ENCODE data around the gene TC2N.
"Not testable (repeated sequence)": the region's sequence is repeated elsewhere in the genome, so short reads cannot be mapped to it uniquely, and the experiment has no call there.

Gene TC2N

DNA sequence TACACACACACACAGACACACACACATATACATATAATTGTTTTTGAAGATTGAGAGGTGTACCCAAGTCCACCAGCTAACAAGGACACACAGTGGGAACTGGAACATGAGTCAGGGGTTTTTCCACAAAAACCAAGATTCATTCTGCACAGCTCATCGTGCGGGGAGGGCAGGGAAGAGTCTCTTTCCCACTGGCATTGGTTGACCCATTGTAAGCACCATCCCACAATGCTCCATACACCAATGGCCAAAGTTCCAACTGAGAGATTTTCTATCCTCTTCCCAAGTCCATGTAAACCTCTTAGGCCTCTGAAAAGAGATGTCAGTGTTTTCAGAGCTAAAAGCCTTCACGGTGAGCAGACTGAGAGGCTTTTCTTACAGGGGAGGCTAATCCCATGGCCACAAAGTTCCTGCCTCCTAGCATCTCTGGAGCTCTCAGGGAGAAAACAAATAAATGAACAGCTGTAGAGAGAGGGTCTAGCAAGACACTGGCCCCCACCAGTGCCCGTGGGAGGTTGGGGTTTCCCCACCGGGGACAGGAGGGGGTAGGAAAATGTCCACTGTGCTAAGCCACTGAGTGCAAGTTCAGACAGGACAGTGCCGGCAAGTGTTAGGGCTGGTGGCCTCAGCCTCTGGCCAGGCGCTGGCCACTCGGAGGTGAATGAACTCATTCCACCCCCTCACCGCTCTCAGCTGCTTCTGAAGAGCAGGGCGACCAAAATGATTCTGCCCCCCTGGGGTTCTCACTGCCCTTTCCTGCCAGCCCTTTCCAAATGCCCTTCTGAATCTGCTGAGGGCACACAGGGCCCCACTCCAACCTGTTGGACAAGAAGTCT, 21.5 kb upstream of the TC2N start:
- DNase-seq (ENCODE audit: low read depth), result no peak

DNA sequence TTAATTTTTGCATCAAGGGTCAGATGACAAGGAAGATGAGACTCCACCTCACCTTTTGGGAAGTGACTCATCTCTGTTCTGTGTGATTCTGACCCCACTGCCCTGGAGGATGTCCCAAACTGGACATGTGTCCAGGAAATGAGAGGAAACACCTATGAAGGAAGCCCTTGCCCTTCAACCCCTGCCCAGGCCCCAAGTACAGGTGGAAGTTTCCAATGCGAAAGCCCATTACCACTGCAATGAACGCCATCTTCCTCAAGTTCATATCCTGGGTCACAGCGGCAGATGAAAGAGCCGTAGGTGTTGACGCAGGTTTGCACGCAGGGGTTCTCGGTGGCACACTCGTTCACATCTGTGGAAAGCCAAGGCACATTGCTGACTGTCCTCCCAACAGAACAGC, 19.6 kb upstream of the TC2N start:
- DNase-seq (ENCODE audit: low read depth), result no peak

DNA sequence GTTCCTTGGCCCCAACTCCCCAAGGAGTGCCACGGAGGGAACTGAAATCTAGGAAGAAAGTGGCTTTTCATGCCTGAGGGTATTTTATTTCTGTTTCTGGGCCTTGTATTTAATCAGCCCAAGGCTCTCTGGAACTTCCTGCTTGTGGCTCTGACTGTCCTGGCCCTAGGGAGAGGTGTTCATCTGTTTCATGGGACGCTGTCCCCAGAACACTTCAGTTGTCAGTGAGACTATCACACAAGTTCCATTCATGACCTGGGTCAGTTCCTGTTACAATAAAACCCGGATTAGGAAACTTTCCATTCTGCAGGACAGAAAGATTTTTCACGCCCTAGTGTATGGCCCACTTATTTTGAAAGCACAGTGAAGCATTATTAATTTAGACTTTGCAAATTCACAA, 18.5 kb upstream of the TC2N start:
- no peak for DNase-seq (ENCODE audit: low read depth)

- DNase-seq (ENCODE audit: low read depth), result no peak
Measured at GRCh38 chr14:91885113-91885712, 17.9 kb upstream of the TC2N start.

- DNase-seq (ENCODE audit: low read depth), result no peak
Measured at GRCh38 chr14:91884664-91885063, 17.3 kb upstream of the TC2N start.

DNA sequence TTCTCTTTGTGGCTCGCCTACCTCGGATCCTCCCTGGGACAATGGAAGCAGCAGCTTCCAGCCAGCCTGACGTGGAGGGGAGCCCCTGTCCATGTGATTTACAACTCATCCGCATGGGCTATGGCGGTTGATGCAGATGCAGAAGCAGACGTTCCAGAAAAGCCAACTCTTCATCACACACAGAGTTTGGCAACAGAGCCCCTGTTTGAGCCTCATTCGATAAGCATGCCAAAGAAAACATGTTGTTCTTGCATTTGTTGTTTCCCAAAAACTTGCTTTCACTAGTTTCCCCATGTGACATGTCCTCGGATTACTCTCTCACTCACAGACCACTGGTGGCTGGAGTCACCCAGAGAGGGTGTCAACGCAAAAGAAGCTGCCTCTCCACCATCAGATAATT, 16.4 kb upstream of the TC2N start:
- no peak for DNase-seq (ENCODE audit: low read depth)

DNA sequence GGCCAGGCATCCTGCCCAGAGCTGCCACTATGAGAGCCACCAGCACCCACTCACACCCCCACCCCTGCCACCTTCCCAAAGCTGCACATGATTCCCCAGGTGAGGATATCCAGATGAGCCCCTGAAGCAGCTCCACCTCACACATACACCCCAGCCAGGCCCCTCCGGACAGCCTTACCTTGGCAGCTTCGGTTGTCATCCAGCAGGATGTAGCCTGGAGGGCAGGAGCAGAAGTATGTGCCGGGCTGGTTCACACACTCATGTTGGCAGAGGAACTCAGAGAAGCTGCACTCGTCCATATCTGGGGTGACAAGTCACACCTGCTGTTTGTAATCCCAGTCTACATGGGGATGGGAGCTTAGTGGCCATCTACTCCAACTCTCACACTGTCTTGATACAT, 15.4 kb upstream of the TC2N start:
- DNase-seq (ENCODE audit: low read depth), result no peak

DNA sequence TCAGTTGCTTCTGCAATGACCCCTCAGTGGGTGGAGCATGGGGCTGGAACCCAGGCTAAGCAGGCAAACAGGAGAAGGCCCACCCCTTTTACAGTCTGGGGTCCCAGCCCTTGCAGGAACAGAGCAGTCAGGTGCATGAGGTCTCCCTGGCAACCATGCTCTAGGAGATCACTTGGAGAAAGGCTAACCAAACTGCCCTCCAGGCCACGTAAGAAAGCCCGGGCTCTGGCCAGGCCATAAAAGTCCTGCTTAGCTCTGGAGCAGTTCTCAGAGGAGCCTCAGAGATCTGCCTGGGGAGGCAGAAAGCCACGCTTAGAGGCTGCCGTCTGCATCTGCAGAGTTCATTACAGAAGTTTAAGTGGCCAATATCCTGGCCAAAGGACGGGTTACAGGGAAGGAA, 15.0 kb upstream of the TC2N start:
- DNase-seq (ENCODE audit: low read depth), result no peak

DNA sequence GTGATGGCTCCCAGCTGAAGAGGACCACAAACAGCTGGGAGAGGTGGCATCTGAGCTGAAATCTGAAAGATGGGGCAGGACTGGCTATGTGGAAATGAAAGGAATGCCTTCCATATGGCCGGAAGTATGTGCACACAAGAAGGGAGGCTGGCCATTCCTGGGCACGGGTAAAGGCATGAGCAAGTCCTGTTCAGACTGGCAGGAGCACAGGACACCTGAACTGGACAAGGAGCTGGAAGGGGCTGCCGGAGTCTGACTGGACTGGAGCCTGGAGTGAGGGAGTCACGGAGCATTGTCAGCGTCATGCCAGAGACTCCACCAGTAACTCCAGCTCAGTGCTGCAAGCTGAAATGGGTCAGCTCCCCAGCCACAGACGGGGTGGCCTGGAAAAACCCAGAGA, 11.9 kb upstream of the TC2N start:
- no peak for DNase-seq (ENCODE audit: low read depth)

DNA sequence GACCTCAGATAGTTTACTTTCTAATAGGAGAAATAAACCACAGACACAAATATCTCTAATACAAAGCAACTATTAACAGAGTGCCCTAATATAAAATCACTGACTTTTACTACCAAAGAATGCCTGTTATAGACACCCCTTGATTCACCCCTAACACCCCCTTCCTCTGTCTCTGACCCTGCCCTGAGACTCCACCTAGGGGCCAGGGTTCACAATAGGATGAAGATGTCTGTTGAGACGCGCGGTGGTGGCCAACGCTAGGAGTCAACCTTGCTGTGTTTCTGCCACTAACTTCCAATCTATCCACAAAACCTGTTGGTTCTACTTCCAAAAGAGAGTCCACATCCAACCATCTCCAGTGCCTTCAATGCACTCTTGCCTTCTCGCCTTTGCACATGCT, 10.9 kb upstream of the TC2N start:
- no peak for DNase-seq (ENCODE audit: low read depth)

- no peak for DNase-seq (ENCODE audit: low read depth)
Measured at GRCh38 chr14:91877376-91877915, 10.1 kb upstream of the TC2N start.

GRCh38 chr14:91876492-91876891, 9.2 kb upstream of the TC2N start:
- no peak for DNase-seq (ENCODE audit: low read depth)

DNA sequence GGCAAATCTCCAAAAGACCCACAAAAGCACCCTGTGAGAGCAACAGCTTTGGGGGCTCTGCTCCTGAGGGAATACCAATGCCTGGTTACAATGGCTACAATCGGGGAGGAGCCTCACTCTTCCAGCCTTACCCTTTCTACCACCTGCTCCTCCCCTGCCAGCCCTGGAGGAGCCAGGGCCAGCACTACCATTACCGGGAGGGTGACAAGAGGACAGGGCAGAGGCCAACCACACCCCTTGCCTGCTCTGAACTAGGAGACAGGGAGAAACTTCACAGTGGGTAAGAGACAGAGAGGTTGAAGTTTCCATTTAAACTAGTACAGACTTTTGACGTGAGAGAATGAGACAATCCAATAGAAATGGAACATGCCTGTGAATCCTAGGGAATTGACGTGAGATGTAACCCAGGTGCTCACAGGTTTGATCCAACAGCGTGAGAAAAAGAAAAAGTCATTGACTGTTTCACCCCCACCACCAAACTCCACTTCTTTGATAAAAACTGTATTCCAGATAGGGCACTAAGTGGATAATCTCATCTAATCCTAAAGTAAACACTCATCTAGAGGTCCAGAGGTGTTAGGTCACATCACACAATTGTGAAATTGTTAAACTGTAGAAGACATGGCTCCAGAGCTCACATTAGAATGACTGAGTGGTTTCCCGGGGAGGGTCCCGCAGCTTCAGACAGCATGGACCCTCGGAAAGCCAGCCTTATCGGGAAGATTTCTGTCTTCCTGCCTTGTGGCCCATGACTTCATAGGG, 8.4 kb upstream of the TC2N start:
- DNase-seq (ENCODE audit: low read depth), result no peak

DNA sequence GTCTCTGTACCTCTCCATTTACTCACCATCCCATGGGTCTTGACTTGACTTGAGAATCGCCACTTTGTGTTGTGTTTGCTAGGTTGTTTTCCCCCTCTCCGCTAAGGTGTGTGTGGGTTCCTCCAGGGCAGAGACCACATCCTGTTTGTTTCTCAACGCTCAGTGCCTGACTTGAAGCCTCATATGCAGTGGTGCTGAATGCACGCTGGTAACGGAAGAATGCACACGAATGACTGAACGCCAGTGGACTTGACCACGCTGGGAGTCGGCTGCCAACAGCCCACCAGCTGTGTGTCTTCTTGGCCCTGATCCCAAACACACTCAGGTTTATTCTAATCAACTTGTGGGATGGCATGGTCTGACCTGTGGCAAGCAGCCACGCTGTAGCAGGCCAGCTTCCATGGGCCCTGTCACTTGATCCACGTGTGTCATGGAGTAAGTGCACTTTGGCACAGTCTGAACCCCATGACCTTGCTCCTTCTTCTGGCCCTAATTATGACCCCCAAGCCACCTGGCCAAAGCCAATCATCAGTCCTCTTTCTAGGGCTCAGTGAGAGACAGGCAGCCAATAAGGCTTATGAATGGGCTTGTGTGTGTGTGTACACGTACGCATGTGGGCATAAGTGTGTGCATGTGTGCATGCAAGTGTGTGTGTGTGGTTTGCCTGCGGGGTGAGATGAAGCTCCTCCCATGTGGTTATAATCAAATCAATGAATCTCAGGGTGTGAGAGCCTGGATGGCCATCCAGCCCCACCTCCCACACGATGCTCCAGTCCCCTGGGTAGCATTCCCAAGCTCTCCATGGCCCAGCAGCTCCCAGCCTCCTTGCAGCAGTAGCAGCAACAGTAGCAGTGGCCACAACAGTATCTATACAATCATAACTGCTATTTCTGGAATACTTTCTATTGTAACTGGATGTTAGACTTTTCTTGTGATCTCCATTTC, 6.4 kb upstream of the TC2N start:
- peak; percentile 48 for DNase-seq (ENCODE audit: low read depth)

DNA sequence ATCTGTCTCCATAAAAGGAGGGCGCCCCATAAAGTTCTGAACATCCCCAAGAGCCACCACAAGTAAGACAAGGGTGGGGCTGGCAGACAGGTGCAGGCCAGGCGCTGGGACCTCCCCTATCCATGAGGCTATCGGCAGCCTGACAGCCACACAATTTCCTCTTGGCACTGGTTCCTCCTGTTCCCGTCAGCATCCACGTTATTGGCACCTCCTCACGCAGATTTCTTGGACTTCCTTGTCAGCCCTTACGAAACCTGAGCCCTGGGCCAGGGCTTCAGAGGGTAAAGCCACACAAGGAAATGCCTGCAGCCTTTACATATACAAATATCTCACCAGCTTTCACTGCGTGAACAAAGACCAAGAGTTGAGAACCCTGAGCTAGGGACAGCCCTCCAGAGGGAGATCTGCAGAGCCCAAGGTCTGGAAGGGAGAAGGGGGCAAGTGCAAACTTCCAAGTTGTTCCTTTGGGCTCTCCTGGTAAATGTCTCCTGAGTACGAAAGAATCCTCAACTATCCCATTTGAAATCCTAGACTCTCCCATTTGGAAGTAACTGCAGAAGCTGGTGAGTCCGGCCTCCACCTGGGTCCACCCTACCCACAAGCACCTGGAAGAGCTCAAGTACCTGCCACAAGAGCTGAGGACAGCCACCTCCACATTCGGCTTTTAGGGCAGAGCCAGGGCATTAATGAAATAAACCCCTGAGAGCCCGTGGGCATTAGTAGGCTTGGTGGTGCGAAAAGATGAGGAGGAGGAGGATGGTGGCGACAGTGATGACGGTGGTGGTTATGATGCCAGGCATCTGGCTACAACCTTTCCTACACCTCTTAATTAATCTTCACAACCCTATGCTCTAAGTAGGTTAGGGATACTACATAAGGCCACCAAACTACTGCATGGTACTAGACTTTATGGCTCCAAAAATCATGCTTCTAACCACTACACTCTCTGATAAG, 5.5 kb upstream of the TC2N start:
- DNase-seq (ENCODE audit: low read depth), result no peak

GRCh38 chr14:91872011-91872501, 4.7 kb upstream of the TC2N start:
- DNase-seq (ENCODE audit: low read depth), result peak; percentile 34

- DNase-seq (ENCODE audit: low read depth), result not testable (repeated sequence)
Measured at GRCh38 chr14:91871401-91871800, 4.1 kb upstream of the TC2N start.

DNA sequence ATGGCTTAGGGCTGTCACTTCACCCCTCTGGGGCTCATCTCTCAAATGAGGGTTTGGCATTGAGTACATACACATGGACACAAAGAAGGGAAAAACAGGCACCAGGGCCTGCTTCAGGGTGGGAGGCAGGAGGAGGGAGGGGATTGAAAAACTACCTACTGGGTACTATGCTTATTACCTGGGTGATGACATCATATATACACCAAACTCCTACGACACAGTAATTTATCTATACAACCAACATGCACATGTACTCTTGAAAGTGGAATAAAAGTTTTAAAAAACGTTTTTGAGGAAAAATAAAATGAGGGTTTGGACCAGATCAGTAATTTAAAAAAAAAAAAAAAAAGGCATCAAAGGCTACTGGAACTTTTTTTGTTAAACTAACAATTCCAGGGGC, 3.6 kb upstream of the TC2N start:
- no peak for DNase-seq (ENCODE audit: low read depth)

GRCh38 chr14:91870001-91870400, 2.7 kb upstream of the TC2N start:
- peak; percentile 54 for DNase-seq (ENCODE audit: low read depth)

GRCh38 chr14:91869556-91869955, 2.2 kb upstream of the TC2N start:
- DNase-seq (ENCODE audit: low read depth), result no peak
